Trophoblast cell (in vitro differentiated cells and primary cell): ENCODE measurements around the gene PRR14.

Experiments
- DNase-seq, 2 donors: peaks; one replicate each; pipeline ENCODE4 v3.0.0-alpha.2; 2016
- H2AFZ ChIP-seq: 2 replicates; pipeline ENCODE4 v1.6.1; 2013; ENCODE audit warnings: low read length, moderate library complexity, mild to moderate bottlenecking; ENCODE audit not compliant: insufficient read depth, poor library complexity
- H2AK5ac ChIP-seq: 2 replicates; pipeline ENCODE4 v1.6.1; 2013; ENCODE audit warnings: mild to moderate bottlenecking, low read length
- H2BK120ac ChIP-seq: 2 replicates; pipeline ENCODE4 v1.6.1; 2013; ENCODE audit warnings: low read length, mild to moderate bottlenecking, moderate library complexity; ENCODE audit not compliant: insufficient read depth, poor library complexity
- H2BK12ac ChIP-seq: 2 replicates; pipeline ENCODE4 v1.6.1; 2013; ENCODE audit warnings: mild to moderate bottlenecking, low read length, moderate library complexity
- H2BK5ac ChIP-seq: 2 replicates; pipeline ENCODE4 v1.6.1; 2013; ENCODE audit warnings: low read length, low read depth, moderate library complexity, mild to moderate bottlenecking; ENCODE audit not compliant: poor library complexity
- H3K14ac ChIP-seq: 2 replicates; pipeline ENCODE4 v1.6.1; 2013; ENCODE audit warnings: mild to moderate bottlenecking, low read length
- H3K18ac ChIP-seq: 2 replicates; pipeline ENCODE4 v1.6.1; 2013; ENCODE audit warnings: mild to moderate bottlenecking, low read length
- H3K23ac ChIP-seq: 2 replicates; pipeline ENCODE4 v1.6.1; 2013; ENCODE audit warnings: low read length
- H3K27ac ChIP-seq: 2 replicates; pipeline ENCODE4 v1.5.1; 2013; ENCODE audit warnings: low read depth, mild to moderate bottlenecking, inconsistent platforms, low read length, moderate library complexity
- H3K27me3 ChIP-seq: 2 replicates; pipeline ENCODE4 v1.6.1; 2013; ENCODE audit warnings: inconsistent platforms, mild to moderate bottlenecking, low read length, moderate library complexity; ENCODE audit not compliant: insufficient read depth
- H3K36me3 ChIP-seq, 2 experiments: 1 replicate in 1 of 2; 2 replicates in 1 of 2; pipeline ENCODE4 v1.6.1; 2013; ENCODE audit warnings: low read length in 2 of 2, mild to moderate bottlenecking in 2 of 2, moderate library complexity in 1 of 2; ENCODE audit not compliant: insufficient read depth in 2 of 2, control insufficient read depth in 1 of 2
- H3K4ac ChIP-seq: 2 replicates; pipeline ENCODE4 v1.6.1; 2013; ENCODE audit warnings: low read depth, mild to moderate bottlenecking, low read length, moderate library complexity
- H3K4me1 ChIP-seq, 2 experiments: 1 replicate in 1 of 2; 2 replicates in 1 of 2; pipeline ENCODE4 v1.6.1; 2013; ENCODE audit warnings: low read length in 2 of 2, mild to moderate bottlenecking in 2 of 2, moderate library complexity in 1 of 2; ENCODE audit not compliant: insufficient read depth in 2 of 2, control insufficient read depth in 1 of 2
- H3K4me2 ChIP-seq: 2 replicates; pipeline ENCODE4 v1.6.1; 2013; ENCODE audit warnings: inconsistent platforms, mild to moderate bottlenecking, low read length, moderate library complexity
- H3K4me3 ChIP-seq: 2 replicates; pipeline ENCODE4 v1.5.1; 2013; ENCODE audit warnings: mild to moderate bottlenecking, low read depth, low read length, inconsistent platforms
- H3K79me1 ChIP-seq: one replicate; pipeline ENCODE4 v1.6.1; 2013; ENCODE audit warnings: low read length
- H3K79me2 ChIP-seq: 2 replicates; pipeline ENCODE4 v1.6.1; 2013; ENCODE audit warnings: low read length, mild to moderate bottlenecking; ENCODE audit not compliant: control insufficient read depth, insufficient read depth, poor library complexity
- H3K9ac ChIP-seq: 2 replicates; pipeline ENCODE4 v1.6.1; 2013; ENCODE audit warnings: mild to moderate bottlenecking, low read length
- H3K9me3 ChIP-seq: 2 replicates; pipeline ENCODE4 v1.6.1; 2013; ENCODE audit warnings: low read depth, mild to moderate bottlenecking, control low read depth, inconsistent platforms, low read length; ENCODE audit not compliant: insufficient read depth
- H4K12ac ChIP-seq: 2 replicates; pipeline ENCODE4 v1.6.1; 2013; ENCODE audit warnings: low read depth, mild to moderate bottlenecking, low read length, moderate library complexity
- H4K8ac ChIP-seq: 2 replicates; pipeline ENCODE4 v1.6.1; 2013; ENCODE audit warnings: low read depth, mild to moderate bottlenecking, low read length, moderate library complexity
- H4K91ac ChIP-seq: one replicate; pipeline ENCODE4 v1.6.1; 2013; ENCODE audit warnings: low read depth, mild to moderate bottlenecking, low read length, moderate library complexity
- WGBS: extraction: QIAGEN DNeasy Blood & Tissue Kit; methylation state at CpG from one replicate; pipeline ENCODE4 v1.1.7; 2013; ENCODE audit warnings: missing lambda C conversion rate; ENCODE audit not compliant: insufficient read length, insufficient coverage; ENCODE audit errors: extremely low coverage; 5-methylcytosine and 5-hydroxymethylcytosine counted together

PRR14 gene

DNA sequence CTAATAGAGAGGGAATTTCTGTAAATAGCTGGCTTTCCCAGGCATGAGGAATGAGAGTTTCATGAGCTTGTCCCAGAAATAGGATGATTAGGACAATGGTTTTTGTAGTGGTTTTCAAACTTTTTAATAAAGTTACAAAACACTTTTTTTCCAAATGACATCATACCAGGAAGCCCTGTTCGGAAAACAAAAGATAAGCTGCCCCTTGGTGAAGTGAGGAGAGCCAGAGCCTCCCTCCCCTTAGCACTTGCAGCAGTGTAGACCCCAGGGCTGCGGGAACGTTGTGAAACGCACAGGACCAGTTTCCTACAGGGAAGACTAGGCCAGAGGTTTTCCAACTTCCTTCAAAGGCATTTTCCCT, 15.1 kb downstream of the PRR14 start:
- Histone ChIP-seq H3K23ac (no peak overlapping the region), H2AK5ac (no peak overlapping the region), H3K79me2 (no peaks in the 10 kb centered on the region), H3K9me3 (peaks cover 5% of the 10 kb centered on the region), H3K4me2 (no peak overlapping the region), H3K4me3 (no peak overlapping the region), H3K4ac (no peak overlapping the region), H3K27me3 (no peaks in the 10 kb centered on the region), H3K79me1 (no peaks in the 10 kb centered on the region), H2AFZ (no peak overlapping the region), H3K14ac (no peak overlapping the region), H2BK5ac (no peak overlapping the region), H3K18ac (no peak overlapping the region), H4K8ac (no peak overlapping the region), H4K12ac (no peak overlapping the region), H3K9ac (no peak overlapping the region), H2BK120ac (no peak overlapping the region), H3K36me3 (peaks cover 88 to 96% of the 10 kb centered on the region in 2 experiments), H2BK12ac (no peak overlapping the region), H4K91ac (no peak overlapping the region), H3K4me1 (peaks cover 4 to 5% of the 10 kb centered on the region in 2 experiments), H3K27ac (no peak overlapping the region)
- no CpG with 5 or more reads among the region's 4 CpGs for WGBS
- DNase-seq = no peak

DNA sequence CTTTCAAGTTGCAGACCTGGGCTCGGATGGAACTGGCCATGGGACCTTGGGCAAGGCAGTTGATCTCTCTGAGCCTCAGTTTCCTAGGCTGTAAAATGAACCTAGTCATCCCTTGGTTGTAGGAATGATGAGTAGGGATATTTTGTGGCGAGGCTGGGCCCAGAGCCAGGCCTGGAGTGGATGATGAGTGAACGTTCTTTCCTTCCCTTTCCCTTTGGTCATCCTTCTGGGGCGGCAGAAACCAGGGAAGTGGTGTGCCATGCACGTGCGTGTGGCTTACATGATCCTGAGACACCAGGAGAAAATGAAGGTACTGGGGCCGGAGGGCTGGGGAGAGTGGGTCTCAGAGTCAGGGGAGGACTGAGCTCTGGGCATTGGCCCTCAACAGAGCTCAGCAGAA, 15.9 kb downstream of the PRR14 start:
- Histone ChIP-seq H3K18ac (no peak overlapping the region), H3K9me3 (peaks cover 5% of the 10 kb centered on the region), H3K4me3 (no peak overlapping the region), H3K4me1 (no peaks in the 10 kb centered on the region), H3K27ac (no peak overlapping the region), H3K79me1 (no peaks in the 10 kb centered on the region), H3K36me3 (peaks cover 81 to 87% of the 10 kb centered on the region in 2 experiments), H3K79me2 (no peaks in the 10 kb centered on the region), H2BK5ac (no peak overlapping the region), H4K8ac (no peak overlapping the region), H3K27me3 (no peaks in the 10 kb centered on the region), H2BK12ac (no peak overlapping the region), H2AFZ (no peak overlapping the region), H3K4ac (no peak overlapping the region), H4K91ac (no peak overlapping the region), H2BK120ac (no peak overlapping the region), H3K23ac (no peak overlapping the region), H3K9ac (no peak overlapping the region), H4K12ac (no peak overlapping the region), H3K4me2 (no peak overlapping the region), H2AK5ac (no peak overlapping the region), H3K14ac (no peak overlapping the region)
- no CpG with 5 or more reads among the region's 7 CpGs for WGBS
- DNase-seq = no peak

DNA sequence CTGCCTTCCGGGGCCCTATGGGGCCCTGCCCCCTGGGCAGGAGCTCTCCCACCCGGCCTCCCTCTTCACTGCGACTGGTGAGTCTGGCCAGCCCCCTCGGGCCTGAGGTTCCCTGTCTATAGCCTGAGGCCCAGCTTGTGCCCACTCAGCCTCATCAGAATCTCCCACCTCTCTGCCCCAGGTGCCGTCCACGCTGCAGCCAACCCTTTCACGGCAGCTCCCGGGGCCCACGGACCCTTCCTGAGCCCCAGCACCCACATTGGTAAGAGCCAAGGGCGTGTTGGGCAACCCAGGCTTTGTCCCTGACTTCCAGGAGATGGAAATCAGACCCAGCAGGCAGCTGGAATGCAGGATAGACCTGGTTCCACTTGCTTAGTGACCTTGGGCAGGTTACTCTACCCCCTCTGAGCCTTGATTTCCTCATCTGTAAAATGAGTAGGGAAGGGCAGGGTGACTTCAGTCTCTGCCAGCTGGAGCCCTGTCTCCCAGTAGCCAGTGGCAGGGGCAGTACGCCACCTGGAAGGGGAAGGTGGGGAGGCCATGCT, 16.7 kb downstream of the PRR14 start:
- Histone ChIP-seq H3K14ac (no peak overlapping the region), H4K91ac (no peak overlapping the region)

DNA sequence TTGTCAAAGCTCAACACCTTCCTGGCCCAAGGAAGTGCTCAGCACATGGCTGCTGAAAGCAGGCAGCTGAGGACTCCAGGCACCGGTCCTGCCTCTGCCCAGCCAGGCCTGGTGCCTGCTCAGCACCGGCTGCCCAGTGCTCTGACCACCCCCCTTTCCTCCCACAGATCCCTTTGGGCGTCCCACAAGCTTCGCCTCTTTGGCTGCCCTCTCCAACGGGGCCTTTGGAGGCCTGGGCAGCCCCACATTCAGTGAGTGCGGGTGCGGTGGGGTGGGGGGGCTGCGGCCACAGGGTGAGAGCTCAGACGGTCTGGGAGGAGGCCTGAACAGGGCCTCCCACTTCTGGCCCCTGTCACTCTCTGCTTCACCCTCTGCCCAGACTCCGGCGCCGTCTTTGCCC, 17.6 kb downstream of the PRR14 start:
- no peak overlapping the region for H3K23ac ChIP-seq
- no peaks in the 10 kb centered on the region for H3K4me1 ChIP-seq
- no peak overlapping the region for H2AK5ac ChIP-seq
- no peak overlapping the region for H3K4me3 ChIP-seq
- no peak overlapping the region for H4K8ac ChIP-seq
- no peak overlapping the region for H3K27ac ChIP-seq
- H3K79me2 ChIP-seq = no peaks in the 10 kb centered on the region
- no peak overlapping the region for H3K4me2 ChIP-seq
- peaks cover 69 to 70% of the 10 kb centered on the region in 2 experiments for H3K36me3 ChIP-seq
- H3K4ac ChIP-seq = no peak overlapping the region
- H3K9me3 ChIP-seq = peaks cover 5% of the 10 kb centered on the region
- H3K14ac ChIP-seq = no peak overlapping the region
- no CpG with 5 or more reads among the region's 12 CpGs for WGBS
- no peaks in the 10 kb centered on the region for H3K79me1 ChIP-seq
- no peak overlapping the region for H2BK12ac ChIP-seq
- H2BK5ac ChIP-seq = no peak overlapping the region
- no peak overlapping the region for H2AFZ ChIP-seq
- H3K18ac ChIP-seq = no peak overlapping the region
- no peak overlapping the region for H4K12ac ChIP-seq
- DNase-seq = no peak
- H2BK120ac ChIP-seq = no peak overlapping the region
- no peaks in the 10 kb centered on the region for H3K27me3 ChIP-seq
- no peak overlapping the region for H3K9ac ChIP-seq
- H4K91ac ChIP-seq = no peak overlapping the region

More for the DNA sequence above, 16.7 kb downstream of the PRR14 start:
- Histone ChIP-seq H2BK120ac (no peak overlapping the region), H2BK5ac (no peak overlapping the region), H3K27ac (no peak overlapping the region), H3K36me3 (peaks cover 75 to 80% of the 10 kb centered on the region in 2 experiments), H3K4me1 (no peaks in the 10 kb centered on the region), H3K4me2 (no peak overlapping the region), H3K4ac (no peak overlapping the region), H4K12ac (no peak overlapping the region), H3K79me2 (no peaks in the 10 kb centered on the region), H4K8ac (no peak overlapping the region), H3K27me3 (no peaks in the 10 kb centered on the region), H2BK12ac (no peak overlapping the region), H3K23ac (no peak overlapping the region), H3K9me3 (peaks cover 5% of the 10 kb centered on the region), H3K79me1 (no peaks in the 10 kb centered on the region), H2AK5ac (no peak overlapping the region), H3K18ac (no peak overlapping the region), H3K4me3 (no peak overlapping the region), H3K9ac (no peak overlapping the region), H2AFZ (no peak overlapping the region)
- WGBS = no CpG with 5 or more reads among the region's 11 CpGs
- peak; percentile 42 to 79 for DNase-seq
